ENCODE measurements around the gene PHLDB3. TPM values are rescaled to one million over a fixed set of nuclear protein-coding genes. Genes with fewer than 3 reads are reported as not detected.

PHLDB3 gene
- total RNA-seq, 1 experiment from 2014 or later: 29.0 TPM

GRCh38 chr19:43545981-43546380 lies 41.4 kb upstream of the PHLDB3 start:
- CTCF ChIA-PET: no interaction called here
- no TSS peak for BruUV-seq (replicated peaks)
- no peak for ATAC-seq
- Histone ChIP-seq H3K4me2 (ENCODE audit: low read length) (no peak overlapping the region), H3K4me1 (ENCODE audit: insufficient read depth, low read length) (no peaks in the 10 kb centered on the region), H3K9me3 (ENCODE audit: low read length) (no peaks in the 10 kb centered on the region), H2AFZ (ENCODE audit: low read length) (no peak overlapping the region), H3K27me3 (ENCODE audit: low read length) (no peaks in the 10 kb centered on the region), H3K9me2 (replicated peaks; ENCODE audit: low read length) (no peaks in the 10 kb centered on the region), H3K79me2 (ENCODE audit: low read length) (no peaks in the 10 kb centered on the region), H3F3A (ENCODE audit: low read length, unreplicated experiment) (no peaks in the 10 kb centered on the region), H3K9ac (ENCODE audit: low read length) (no peak overlapping the region), H3K4me3 (ENCODE audit: low read length) (no peak overlapping the region), H3K27ac (ENCODE audit: low read length) (no peak overlapping the region), H3K36me3 (ENCODE audit: low read depth, low read length) (no peaks in the 10 kb centered on the region; the same call in 1 of the 2 replicates), H4K20me1 (ENCODE audit: low read length) (no peaks in the 10 kb centered on the region)
- DNase-seq: no peak
- TF ChIP-seq EZH2 (IDR thresholded peaks at IDR 0.05; ENCODE audit: low read length, unreplicated experiment): no peak
- TF ChIP-seq EZH2phosphoT487 (IDR thresholded peaks at IDR 0.05; ENCODE audit: borderline replicate concordance, low read length): no peak
- no peak for TF ChIP-seq CTCF (conservative IDR thresholded peaks at IDR 0.05; ENCODE audit: low read depth, low read length)
- intact Hi-C loops (cut with micrococcal nuclease): no loop called here
- POLR2A ChIA-PET (ENCODE audit: unreplicated experiment): no interaction called here

GRCh38 chr19:43545276-43545675 lies 40.7 kb upstream of the PHLDB3 start:
- no peak for DNase-seq
- no peaks in the 10 kb centered on the region for H4K20me1 ChIP-seq (ENCODE audit: low read length)
- H3K9me2 ChIP-seq (replicated peaks; ENCODE audit: low read length): no peaks in the 10 kb centered on the region
- H3K36me3 ChIP-seq (ENCODE audit: low read depth, low read length): peaks cover 1% of the 10 kb centered on the region; the same call in 1 of the 2 replicates
- no peak overlapping the region for H3K4me2 ChIP-seq (ENCODE audit: low read length)
- BruUV-seq (replicated peaks): no TSS peak
- no peak overlapping the region for H3K27ac ChIP-seq (ENCODE audit: low read length)
- no peak for TF ChIP-seq EZH2 (IDR thresholded peaks at IDR 0.05; ENCODE audit: low read length, unreplicated experiment)
- TF ChIP-seq CTCF (conservative IDR thresholded peaks at IDR 0.05; ENCODE audit: low read depth, low read length): no peak
- no peak for TF ChIP-seq EZH2phosphoT487 (IDR thresholded peaks at IDR 0.05; ENCODE audit: borderline replicate concordance, low read length)
- no peaks in the 10 kb centered on the region for H3K4me1 ChIP-seq (ENCODE audit: insufficient read depth, low read length)
- H2AFZ ChIP-seq (ENCODE audit: low read length): no peak overlapping the region
- no peaks in the 10 kb centered on the region for H3K9me3 ChIP-seq (ENCODE audit: low read length)
- POLR2A ChIA-PET (ENCODE audit: unreplicated experiment): no interaction called here
- H3F3A ChIP-seq (ENCODE audit: low read length, unreplicated experiment): no peaks in the 10 kb centered on the region
- no peaks in the 10 kb centered on the region for H3K27me3 ChIP-seq (ENCODE audit: low read length)
- no peak for ATAC-seq
- H3K79me2 ChIP-seq (ENCODE audit: low read length): no peaks in the 10 kb centered on the region
- no peak overlapping the region for H3K4me3 ChIP-seq (ENCODE audit: low read length)
- CTCF ChIA-PET: no interaction called here
- no peak overlapping the region for H3K9ac ChIP-seq (ENCODE audit: low read length)
- intact Hi-C loops (cut with micrococcal nuclease): no loop called here

- intact Hi-C loops (cut with micrococcal nuclease): no loop called here
- Histone ChIP-seq H3K9me2 (replicated peaks; ENCODE audit: low read length) (no peaks in the 10 kb centered on the region), H3K9me3 (ENCODE audit: low read length) (no peaks in the 10 kb centered on the region), H2AFZ (ENCODE audit: low read length) (no peak overlapping the region), H3K27me3 (ENCODE audit: low read length) (no peaks in the 10 kb centered on the region), H3K4me1 (ENCODE audit: insufficient read depth, low read length) (no peaks in the 10 kb centered on the region), H3K36me3 (ENCODE audit: low read depth, low read length) (peaks cover 6% of the 10 kb centered on the region), H3F3A (ENCODE audit: low read length, unreplicated experiment) (no peaks in the 10 kb centered on the region), H3K9ac (ENCODE audit: low read length) (no peak overlapping the region), H4K20me1 (ENCODE audit: low read length) (no peaks in the 10 kb centered on the region), H3K27ac (ENCODE audit: low read length) (no peak overlapping the region), H3K4me3 (ENCODE audit: low read length) (no peak overlapping the region), H3K79me2 (ENCODE audit: low read length) (no peaks in the 10 kb centered on the region), H3K4me2 (ENCODE audit: low read length) (no peak overlapping the region)
- BruUV-seq (replicated peaks): no TSS peak
- DNase-seq (no peak), ATAC-seq (no peak)
- ChIA-PET POLR2A (ENCODE audit: unreplicated experiment) (no interaction called here), CTCF (no interaction called here)
- TF ChIP-seq EZH2 (IDR thresholded peaks at IDR 0.05; ENCODE audit: low read length, unreplicated experiment) (no peak), EZH2phosphoT487 (IDR thresholded peaks at IDR 0.05; ENCODE audit: borderline replicate concordance, low read length) (no peak), CTCF (conservative IDR thresholded peaks at IDR 0.05; ENCODE audit: low read depth, low read length) (no peak)
These were observed 39.5 kb upstream of the PHLDB3 start for GRCh38 chr19:43544077-43544476.

All from PC-3 (cell line).